SK-N-SH (cell line): ENCODE data around the gene ERC1.

Experiments used
- CHD2 ChIP-seq: fragments of 150-350 bp; IDR thresholded peaks from 2 replicates; pipeline ENCODE4 v1.6.1; 2018; ENCODE audit warnings: low read length; ENCODE audit not compliant: partially characterized antibody
- CTCF ChIP-seq: fragments of 200-600 bp; sonication (generic); IDR thresholded peaks from 2 replicates; pipeline ENCODE4 v1.6.1; 2017; ENCODE audit warnings: antibody characterized with exemption, mild to moderate bottlenecking, moderate library complexity
- EP300 ChIP-seq, 2 experiments: IDR thresholded peaks; 2 replicates each; pipeline versions ENCODE4 v1.4.0 to v1.6.1; 2012; ENCODE audit warnings: borderline replicate concordance in 1 of 2, low read depth in 1 of 2, low read length in 1 of 2
- EZH2phosphoT487 ChIP-seq: fragments of 200-600 bp; sonication (generic); IDR thresholded peaks from 2 replicates; pipeline ENCODE4 v1.6.1; 2017; ENCODE audit warnings: low read depth, mixed run types, mild to moderate bottlenecking, antibody characterized with exemption, moderate library complexity, borderline replicate concordance
- FOSL2 ChIP-seq: IDR thresholded peaks from 2 replicates; pipeline ENCODE4 v1.4.0; 2012; ENCODE audit warnings: low read depth, mild to moderate bottlenecking, moderate library complexity, borderline replicate concordance
- FOXM1 ChIP-seq: IDR thresholded peaks from 2 replicates; pipeline ENCODE4 v1.4.0; 2012; ENCODE audit warnings: low read depth, mild to moderate bottlenecking
- GATA2 ChIP-seq: sonication (generic); formaldehyde crosslinking; IDR thresholded peaks from 2 replicates; pipeline ENCODE4 v1.5.0; 2020; ENCODE audit warnings: mild to moderate bottlenecking, missing genetic modification reagents
- JUND ChIP-seq: IDR thresholded peaks from 2 replicates; pipeline ENCODE4 v1.4.0; 2012
- MAX ChIP-seq: IDR thresholded peaks from 2 replicates; pipeline ENCODE4 v1.4.0; 2012; ENCODE audit warnings: low read depth
- MXI1 ChIP-seq: IDR thresholded peaks from 2 replicates; pipeline ENCODE4 v1.6.1; 2012; ENCODE audit warnings: mild to moderate bottlenecking, low read depth, low read length, improper control_type of control experiment
- RAD21 ChIP-seq: IDR thresholded peaks from 2 replicates; pipeline ENCODE4 v1.6.1; 2012; ENCODE audit warnings: mild to moderate bottlenecking, low read length
- SMC3 ChIP-seq: IDR thresholded peaks from 2 replicates; pipeline ENCODE4 v1.6.1; 2012; ENCODE audit warnings: low read depth, low read length, improper control_type of control experiment
- TCF12 ChIP-seq: IDR thresholded peaks from 2 replicates; pipeline ENCODE4 v1.4.0; 2012
- TF ChIP-seq, protein P1 (sequence below): IDR thresholded peaks from 2 replicates; pipeline ENCODE4 v1.4.0; 2012; ENCODE audit warnings: low read depth, borderline replicate concordance

DNA sequence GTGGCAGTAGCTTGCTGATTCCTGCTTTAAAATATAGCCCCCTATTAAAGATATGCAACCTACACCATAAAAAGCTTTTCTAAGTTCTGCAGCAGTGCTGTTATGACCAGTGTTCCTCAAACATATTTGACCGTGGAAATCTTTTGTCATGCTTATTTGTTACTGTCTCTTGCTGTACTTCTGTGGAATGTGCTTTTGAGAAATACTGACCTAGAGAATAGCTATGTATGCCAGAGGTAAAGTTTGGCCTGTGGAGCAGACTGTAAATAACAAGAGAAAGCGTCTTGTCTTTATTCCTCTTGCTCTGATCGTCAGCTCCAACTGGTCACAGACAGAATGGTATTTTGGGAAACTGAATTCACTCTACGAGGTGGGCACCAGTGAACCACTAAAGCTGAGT lies 364.4 kb downstream of the ERC1 start:
- no peak for TF ChIP-seq CTCF
- TF ChIP-seq EP300 (IDR thresholded peaks at IDR 0.05; ENCODE audit: borderline replicate concordance in 1 of 2, low read depth in 1 of 2, low read length in 1 of 2), result no peak
- TF ChIP-seq JUND, result no peak
- TF ChIP-seq MXI1, result no peak
- TF ChIP-seq EZH2phosphoT487, result no peak
- no peak for TF ChIP-seq CHD2
- TF ChIP-seq, protein P1, sequence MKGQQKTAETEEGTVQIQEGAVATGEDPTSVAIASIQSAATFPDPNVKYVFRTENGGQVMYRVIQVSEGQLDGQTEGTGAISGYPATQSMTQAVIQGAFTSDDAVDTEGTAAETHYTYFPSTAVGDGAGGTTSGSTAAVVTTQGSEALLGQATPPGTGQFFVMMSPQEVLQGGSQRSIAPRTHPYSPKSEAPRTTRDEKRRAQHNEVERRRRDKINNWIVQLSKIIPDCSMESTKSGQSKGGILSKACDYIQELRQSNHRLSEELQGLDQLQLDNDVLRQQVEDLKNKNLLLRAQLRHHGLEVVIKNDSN, result no peak
- TF ChIP-seq SMC3, result no peak
- no peak for TF ChIP-seq FOXM1
- no peak for TF ChIP-seq RAD21
- no peak for TF ChIP-seq TCF12
- TF ChIP-seq GATA2, result no peak
- no peak for TF ChIP-seq MAX
- TF ChIP-seq FOSL2, result no peak
